HG02852 (cell line): Measurements from ENCODE around the gene ZMIZ1.

ENCODE experiments used
- ATAC-seq: cut with Tn5 transposase; IDR thresholded peaks from one replicate; pipeline ENCODE4 v1.9.1; 2021; ENCODE audit warnings: mild to moderate bottlenecking, moderate library complexity; ENCODE audit not compliant: unreplicated experiment

ZMIZ1 gene

DNA sequence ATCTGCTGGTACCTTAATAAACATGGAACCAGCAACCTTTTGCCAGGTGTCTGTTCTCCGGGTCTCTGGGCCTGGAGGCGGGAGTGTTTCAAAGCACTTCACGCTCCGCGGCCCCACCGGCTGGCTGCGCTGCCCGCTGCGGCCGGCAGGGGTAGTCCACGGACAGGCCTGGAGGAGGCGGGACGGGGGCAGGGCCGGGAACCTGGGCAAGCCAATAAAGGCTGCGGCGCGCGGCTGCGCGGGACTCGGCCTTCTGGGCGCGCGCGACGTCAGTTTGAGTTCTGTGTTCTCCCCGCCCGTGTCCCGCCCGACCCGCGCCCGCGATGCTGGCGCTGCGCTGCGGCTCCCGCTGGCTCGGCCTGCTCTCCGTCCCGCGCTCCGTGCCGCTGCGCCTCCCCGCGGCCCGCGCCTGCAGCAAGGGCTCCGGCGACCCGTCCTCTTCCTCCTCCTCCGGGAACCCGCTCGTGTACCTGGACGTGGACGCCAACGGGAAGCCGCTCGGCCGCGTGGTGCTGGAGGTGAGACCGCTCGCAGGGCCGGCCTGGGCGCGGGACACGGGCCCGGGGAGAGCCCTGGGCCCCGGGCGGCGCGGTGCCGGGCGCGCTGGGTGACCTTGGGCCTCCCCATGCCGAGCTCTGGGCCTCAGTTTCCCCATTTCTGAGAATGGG, 278.6 kb downstream of the ZMIZ1 start, which contains the start of gene PPIF:
PPIF (plus strand) TSS at position 244 of the 668 bp plus-strand sequence; CDS start at position 324, 80 bp downstream.
- peak; percentile 85 for ATAC-seq

DNA sequence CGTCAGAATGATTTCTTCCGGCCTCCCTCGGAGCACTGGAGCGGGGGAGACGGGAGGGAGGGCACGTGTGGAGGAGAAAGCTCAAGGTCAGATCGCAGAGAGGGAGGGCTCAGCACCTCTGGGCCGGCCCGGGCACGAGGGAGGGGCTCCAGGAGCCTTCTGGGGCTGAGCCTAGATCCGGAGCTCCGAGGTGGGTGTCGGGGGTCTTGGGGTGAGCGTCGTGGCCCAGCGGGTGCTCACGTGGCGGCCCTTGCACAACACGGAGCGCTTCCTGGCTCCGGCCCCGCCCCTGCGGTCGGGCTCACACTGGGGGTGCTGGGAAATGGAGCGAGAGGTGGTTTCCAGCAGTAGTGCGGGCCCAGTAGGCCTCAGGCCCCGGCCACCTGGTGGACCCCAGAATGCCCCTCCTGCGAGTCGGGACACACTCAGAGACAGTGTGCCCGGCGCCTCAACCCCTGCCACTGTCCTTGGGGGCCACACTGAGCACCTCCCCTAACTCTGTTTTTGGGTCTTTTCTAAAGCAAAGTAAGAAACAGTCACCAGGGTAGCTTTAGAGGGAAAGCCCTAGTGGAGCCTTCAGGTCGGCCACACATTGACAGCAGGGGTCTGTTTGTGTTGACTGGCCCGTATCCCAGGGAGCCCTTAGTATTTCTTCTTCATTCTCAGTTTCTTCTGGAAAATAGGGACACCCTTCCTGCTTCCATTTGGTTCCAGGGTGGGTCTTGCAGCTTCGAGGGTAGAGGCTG, 279.3 kb downstream of the ZMIZ1 start:
- ATAC-seq, result peak; percentile 81

DNA sequence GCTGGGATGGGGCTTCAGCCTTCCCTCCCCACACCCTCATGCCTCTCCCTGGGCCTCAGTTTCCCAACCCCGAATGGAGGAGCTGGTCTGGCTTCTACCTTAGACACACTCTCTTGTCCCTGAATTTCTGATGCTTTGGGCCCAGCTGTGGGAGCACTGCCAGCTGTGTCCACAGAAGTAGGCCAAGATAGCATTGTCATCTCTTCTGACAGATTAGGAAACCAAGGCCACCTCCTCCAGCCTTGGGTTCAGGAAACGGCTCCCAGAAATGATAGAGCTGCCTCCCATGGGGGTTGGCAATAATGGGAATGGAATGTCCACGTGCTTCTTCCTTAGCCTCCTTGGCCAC, 279.8 kb downstream of the ZMIZ1 start:
- no peak for ATAC-seq

DNA sequence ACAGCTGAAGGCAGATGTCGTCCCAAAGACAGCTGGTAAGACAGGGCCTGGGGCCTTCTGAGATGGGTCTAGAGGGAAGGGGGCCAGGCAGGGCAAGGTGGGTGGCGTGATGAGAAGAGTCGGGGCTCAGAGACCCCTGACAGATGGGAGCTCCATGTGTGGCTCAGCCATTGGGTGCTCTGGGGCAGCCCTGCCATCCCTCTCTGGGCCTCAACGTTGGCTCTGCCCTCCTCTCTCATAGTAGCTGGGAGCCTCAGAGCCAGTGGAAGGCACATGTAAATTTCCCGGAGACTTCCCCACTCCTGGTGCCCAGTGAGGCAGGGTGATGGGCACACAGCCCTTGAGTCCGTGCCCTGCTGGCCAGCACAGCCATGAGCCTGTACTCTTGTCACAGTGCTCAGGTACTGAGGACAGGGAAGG, 280.3 kb downstream of the ZMIZ1 start:
- ATAC-seq, result no peak

GRCh38 chr10:79349766-79350406, 281.1 kb downstream of the ZMIZ1 start:
- no peak for ATAC-seq

- no peak for ATAC-seq
Measured at GRCh38 chr10:79350407-79351154, 281.8 kb downstream of the ZMIZ1 start.

- no peak for ATAC-seq
Measured at GRCh38 chr10:79351332-79351731, 282.6 kb downstream of the ZMIZ1 start.

GRCh38 chr10:79352035-79352877, 283.5 kb downstream of the ZMIZ1 start:
- ATAC-seq, result no peak

DNA sequence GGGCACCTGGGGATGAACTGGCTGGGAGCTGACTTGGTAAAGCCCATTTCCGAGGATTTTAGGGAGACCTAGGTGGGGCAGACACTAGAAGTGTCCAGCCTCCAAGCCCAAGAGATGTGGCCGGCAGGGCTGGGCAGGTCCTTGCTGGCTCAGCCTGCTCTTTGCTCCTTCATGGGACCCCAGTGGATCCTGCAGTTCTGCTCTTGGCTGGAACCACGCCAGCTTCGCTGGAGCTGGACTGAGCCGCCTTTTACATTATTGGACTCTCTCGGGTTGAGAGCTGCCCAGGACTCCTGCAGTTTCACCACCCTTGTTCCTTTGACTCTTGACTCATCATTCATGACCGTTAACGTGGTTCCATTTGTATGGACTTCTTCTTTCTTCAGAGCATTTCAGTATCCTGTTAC, 284.2 kb downstream of the ZMIZ1 start:
- no peak for ATAC-seq

GRCh38 chr10:79353726-79354125, 285.0 kb downstream of the ZMIZ1 start:
- ATAC-seq, result no peak

DNA sequence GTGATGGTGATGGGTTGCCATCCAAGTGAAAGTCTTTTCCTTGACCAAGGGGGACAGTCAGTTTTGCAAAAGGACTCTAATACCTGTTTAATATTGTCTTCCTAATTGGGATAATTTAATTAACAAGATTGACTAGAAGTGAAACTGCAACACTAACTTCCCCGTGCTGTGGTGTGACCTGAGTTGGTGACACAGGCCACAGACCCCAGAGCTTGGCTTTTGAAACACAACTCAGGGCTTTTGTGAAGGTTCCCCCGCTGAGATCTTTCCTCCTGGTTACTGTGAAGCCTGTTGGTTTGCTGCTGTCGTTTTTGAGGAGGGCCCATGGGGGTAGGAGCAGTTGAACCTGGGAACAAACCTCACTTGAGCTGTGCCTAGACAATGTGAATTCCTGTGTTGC, 285.4 kb downstream of the ZMIZ1 start:
- no peak for ATAC-seq

- no peak for ATAC-seq
Measured at GRCh38 chr10:79354615-79355014, 285.8 kb downstream of the ZMIZ1 start.

DNA sequence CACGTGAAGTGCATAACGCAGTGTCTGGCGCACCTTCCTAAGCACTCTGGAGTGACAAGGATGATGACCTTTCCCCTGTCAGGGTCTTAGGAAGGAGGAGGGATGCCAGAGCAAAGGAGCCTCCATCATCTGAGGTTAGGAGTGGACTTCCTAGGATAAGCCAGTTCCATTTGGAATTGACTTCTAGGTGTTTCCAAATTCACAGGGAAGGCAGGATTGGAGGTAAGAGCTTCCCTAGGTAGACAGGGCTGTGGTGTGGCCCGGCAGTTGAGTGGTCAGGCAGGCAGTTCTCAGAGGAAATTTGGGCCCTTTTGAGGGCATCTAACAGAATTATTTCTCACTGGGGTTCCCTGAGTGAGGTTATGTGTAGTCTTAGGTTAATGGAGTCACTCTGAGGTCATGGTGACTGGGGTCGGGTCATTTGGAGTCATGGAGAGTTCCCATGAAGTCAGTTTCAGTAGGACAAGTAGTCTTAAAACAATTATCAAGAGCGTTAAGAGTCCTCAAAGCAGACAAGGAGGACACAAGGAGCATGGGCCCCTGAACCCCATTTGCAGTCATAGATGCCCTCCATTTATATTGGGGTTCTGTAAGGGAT, 286.8 kb downstream of the ZMIZ1 start:
- ATAC-seq, result no peak

DNA sequence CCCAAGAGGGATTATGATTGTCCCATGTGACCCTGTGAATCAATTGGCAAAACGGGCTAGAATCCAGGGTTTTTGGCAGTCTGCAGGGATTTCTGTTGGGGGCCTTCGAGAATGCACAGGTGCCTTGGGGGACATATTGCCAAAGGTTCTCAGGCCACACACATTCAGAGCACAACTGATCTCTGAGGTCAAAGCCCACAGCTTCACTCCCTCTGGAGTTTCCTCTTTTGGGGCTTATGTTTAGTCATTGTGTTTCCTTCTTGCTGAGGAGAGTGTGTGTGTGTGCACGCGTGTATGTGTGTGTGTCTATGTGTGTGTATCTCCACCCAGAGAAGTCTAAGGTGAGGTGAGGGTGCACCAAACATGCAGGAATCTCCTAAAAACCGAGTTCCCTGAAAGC, 287.3 kb downstream of the ZMIZ1 start:
- no peak for ATAC-seq

DNA sequence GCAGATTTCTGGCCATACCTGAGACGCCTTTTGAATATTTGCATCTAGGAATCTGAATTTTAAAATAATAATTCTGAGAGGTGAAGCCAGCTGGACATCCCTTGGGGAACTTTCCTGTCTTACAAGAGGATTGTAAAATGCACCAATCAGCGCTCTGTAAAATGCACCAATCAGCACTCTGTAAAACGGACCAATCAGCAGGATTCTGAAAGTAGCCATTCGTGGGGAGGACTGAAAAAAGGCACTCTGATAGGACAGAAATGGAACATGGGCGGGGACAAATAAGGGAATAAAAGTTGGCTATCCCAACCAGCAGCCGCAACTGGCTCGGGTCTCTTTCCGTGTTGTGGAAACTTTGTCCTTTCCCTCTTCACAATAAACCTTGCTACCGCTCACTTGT, 288.4 kb downstream of the ZMIZ1 start:
- no peak for ATAC-seq

- peak; percentile 65 for ATAC-seq
Measured at GRCh38 chr10:79358811-79359210, 290.0 kb downstream of the ZMIZ1 start.

DNA sequence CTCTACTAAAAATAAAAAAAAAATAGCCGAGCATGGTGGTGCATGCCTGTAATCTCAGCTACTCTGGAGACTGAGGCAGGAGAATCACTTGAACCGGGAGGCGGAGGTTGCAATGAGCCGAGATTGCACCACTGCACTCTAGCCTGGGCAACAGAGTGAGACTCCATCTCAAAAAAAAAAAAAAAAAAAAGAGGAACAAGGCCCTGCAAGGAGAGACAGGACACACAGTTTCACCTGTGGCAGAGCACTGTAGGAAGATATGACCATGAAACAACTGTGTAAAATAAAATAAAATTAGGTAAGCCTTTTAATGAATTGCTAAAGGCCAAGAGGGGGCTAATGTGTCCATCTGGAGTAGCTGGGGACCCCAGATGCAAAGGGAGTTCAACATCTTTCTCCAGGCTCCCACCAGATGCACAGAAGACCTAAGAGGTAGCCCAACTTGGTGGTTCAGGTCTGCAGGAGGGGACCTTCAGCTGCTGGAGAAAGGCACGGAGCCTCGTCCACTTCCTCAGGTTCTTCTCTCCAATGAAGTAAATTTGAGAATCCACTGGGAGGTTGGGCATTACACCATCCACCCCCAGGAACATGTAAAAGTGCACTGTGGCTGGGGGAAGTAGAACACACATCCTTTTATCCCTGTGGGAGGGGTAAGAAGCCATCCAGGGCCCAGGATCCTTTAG, 291.2 kb downstream of the ZMIZ1 start:
- no peak for ATAC-seq

DNA sequence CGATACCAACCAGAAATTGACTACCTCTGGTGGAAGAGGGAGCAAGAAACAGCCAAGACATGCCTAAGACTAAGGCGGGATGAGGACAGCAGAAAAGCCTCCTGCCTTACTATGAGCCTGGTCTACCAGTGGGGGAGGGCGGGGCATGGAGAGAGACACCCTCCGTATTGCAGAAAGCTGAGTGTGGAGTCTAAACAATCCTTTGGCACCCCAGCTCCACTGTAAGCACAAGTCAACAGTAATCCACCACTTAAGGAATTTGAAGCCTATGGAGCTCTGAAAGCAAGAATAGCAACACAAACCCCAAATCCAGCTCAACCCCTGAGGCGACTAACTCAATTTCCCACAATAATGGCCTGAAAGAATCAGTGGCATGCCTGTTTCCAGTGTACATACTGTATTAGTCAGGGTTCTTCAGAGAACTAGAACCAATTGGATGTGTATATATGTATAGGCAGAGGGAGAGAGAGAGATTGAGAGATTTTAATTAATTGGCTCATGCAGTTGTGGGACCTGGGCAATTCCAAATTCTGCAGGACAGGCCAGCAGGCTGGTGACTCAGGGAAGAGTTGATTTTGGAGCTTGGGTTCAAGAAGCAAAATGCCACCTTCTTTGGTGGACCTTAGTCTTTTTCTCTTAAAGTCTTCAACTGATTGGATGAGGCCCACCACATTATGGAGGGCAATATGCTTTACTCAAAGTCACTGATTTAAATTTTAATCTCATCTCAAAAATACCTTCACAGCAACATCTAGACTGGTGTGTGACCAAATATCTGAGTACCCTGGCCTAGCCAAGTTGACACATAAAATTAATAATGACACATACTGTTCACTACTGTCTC, 292.0 kb downstream of the ZMIZ1 start:
- ATAC-seq, result no peak
